Skeletal muscle tissue (tissue), 4 donors: ENCODE measurements around the gene ANKRD30A. TPM values are rescaled to one million over a fixed set of nuclear protein-coding genes. Genes with fewer than 3 reads are reported as not detected.
"Not testable (repeated sequence)": the region's sequence is repeated elsewhere in the genome, so short reads cannot be mapped to it uniquely, and the experiment has no call there.

Experiments
- H3K27ac ChIP-seq: one replicate; pipeline ENCODE4 v1.7.0; 2013; ENCODE audit warnings: mild to moderate bottlenecking, low read depth, low read length, inconsistent platforms
- H3K27me3 ChIP-seq, 3 donors: one replicate each; pipeline ENCODE4 v1.7.0; 2013; ENCODE audit warnings: low read length in 3 of 3; ENCODE audit not compliant: control insufficient read depth in 3 of 3, insufficient read depth in 3 of 3
- H3K36me3 ChIP-seq, 3 donors: one replicate each; pipeline ENCODE4 v1.7.0; 2013; ENCODE audit warnings: low read length in 3 of 3; ENCODE audit not compliant: control insufficient read depth in 3 of 3, insufficient read depth in 3 of 3
- H3K4me1 ChIP-seq, 3 donors: one replicate each; pipeline ENCODE4 v1.7.0; 2013; ENCODE audit warnings: low read length in 3 of 3, mild to moderate bottlenecking in 3 of 3; ENCODE audit not compliant: control insufficient read depth in 3 of 3, insufficient read depth in 3 of 3
- H3K4me3 ChIP-seq, 3 donors: one replicate each; pipeline ENCODE4 v1.7.0; 2013; ENCODE audit warnings: low read length in 3 of 3
- H3K9ac ChIP-seq, 3 donors: one replicate each; pipeline ENCODE4 v1.7.0; 2013; ENCODE audit warnings: low read length in 3 of 3, mild to moderate bottlenecking in 3 of 3, moderate library complexity in 2 of 3, low read depth in 1 of 3
- H3K9me3 ChIP-seq, 3 donors: one replicate each; pipeline ENCODE4 v1.7.0; 2013; ENCODE audit warnings: low read length in 3 of 3; ENCODE audit not compliant: control insufficient read depth in 3 of 3
- total RNA-seq: library from RNA; depleted of rRNA; stranded (reverse); fragments of >200 nt; gene quantifications from one replicate; pipeline ENCODE4 v1.2.3, GENCODE V29; 2014
- donor health status: Osteomylitis.

Gene ANKRD30A, protein sequence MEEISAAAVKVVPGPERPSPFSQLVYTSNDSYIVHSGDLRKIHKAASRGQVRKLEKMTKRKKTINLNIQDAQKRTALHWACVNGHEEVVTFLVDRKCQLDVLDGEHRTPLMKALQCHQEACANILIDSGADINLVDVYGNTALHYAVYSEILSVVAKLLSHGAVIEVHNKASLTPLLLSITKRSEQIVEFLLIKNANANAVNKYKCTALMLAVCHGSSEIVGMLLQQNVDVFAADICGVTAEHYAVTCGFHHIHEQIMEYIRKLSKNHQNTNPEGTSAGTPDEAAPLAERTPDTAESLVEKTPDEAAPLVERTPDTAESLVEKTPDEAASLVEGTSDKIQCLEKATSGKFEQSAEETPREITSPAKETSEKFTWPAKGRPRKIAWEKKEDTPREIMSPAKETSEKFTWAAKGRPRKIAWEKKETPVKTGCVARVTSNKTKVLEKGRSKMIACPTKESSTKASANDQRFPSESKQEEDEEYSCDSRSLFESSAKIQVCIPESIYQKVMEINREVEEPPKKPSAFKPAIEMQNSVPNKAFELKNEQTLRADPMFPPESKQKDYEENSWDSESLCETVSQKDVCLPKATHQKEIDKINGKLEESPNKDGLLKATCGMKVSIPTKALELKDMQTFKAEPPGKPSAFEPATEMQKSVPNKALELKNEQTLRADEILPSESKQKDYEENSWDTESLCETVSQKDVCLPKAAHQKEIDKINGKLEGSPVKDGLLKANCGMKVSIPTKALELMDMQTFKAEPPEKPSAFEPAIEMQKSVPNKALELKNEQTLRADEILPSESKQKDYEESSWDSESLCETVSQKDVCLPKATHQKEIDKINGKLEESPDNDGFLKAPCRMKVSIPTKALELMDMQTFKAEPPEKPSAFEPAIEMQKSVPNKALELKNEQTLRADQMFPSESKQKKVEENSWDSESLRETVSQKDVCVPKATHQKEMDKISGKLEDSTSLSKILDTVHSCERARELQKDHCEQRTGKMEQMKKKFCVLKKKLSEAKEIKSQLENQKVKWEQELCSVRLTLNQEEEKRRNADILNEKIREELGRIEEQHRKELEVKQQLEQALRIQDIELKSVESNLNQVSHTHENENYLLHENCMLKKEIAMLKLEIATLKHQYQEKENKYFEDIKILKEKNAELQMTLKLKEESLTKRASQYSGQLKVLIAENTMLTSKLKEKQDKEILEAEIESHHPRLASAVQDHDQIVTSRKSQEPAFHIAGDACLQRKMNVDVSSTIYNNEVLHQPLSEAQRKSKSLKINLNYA (N-terminal part only)
- total RNA-seq: not detected

DNA sequence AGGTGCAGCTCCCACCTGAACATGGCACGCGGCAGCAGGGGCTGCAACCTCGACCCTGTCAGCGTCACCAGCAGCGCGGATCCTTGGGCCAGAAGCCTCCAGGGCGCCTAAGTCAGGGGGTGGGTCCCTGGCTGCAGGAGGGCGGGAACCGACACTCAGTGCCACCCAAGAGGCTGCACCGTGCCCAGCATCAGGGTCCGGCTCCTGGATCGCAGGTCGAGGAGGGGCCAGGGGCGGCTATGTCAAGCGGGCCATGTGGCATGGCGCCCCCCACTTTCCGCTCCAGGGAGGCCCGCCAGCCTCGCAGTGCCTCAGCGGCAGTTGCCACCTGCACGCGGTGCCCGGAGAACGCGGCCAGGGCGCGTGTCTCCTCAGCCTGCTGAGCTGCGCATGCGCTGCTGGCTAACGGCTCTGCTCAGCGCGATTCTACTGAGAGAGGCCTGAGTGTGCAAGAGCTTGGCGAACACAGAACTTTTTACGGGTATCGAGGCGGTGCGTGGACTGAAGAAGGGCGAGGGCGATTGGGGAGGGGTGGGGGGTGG, at the start of gene ANKRD30A:
ANKRD30A (plus strand) TSS at position 408 of the 542 bp plus-strand sequence. CDS start 190 bp downstream, outside the sequence.
- H3K4me3 ChIP-seq: no peak within 1 kb of the TSS
- H3K9ac ChIP-seq: no peak within 1 kb of the TSS
- H3K4me1 ChIP-seq: no peaks in the 10 kb centered on the region
- no peak within 1 kb of the TSS for H3K27ac ChIP-seq
- H3K9me3 ChIP-seq: no peaks in the 10 kb centered on the region
- H3K27me3 ChIP-seq: no peaks in the 10 kb centered on the region
- no peaks in the 10 kb centered on the region for H3K36me3 ChIP-seq

DNA sequence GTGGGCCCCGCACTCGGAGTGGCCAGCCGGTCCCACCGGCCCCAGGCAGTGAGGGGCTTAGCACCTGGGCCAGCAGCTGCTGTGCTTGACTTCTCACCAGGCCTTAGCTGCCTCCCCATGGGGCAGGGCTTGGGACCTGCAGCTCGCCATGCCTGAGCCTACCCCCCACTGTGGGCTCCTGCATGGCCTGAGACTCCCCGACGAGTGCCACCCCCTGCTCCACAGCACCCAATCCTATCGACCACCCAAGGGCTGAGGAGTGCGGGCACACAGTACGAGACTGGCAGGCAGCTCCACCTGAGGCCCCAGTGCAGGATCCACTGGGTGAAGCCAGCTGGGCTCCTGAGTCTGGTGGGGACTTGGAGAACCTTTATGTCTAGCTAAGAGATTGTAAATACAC, 49.3 kb upstream of the ANKRD30A start:
- H3K4me1 ChIP-seq, H3K4me3 ChIP-seq, H3K36me3 ChIP-seq, H3K9me3 ChIP-seq, H3K27ac ChIP-seq, H3K9ac ChIP-seq, H3K27me3 ChIP-seq: not testable (repeated sequence)

DNA sequence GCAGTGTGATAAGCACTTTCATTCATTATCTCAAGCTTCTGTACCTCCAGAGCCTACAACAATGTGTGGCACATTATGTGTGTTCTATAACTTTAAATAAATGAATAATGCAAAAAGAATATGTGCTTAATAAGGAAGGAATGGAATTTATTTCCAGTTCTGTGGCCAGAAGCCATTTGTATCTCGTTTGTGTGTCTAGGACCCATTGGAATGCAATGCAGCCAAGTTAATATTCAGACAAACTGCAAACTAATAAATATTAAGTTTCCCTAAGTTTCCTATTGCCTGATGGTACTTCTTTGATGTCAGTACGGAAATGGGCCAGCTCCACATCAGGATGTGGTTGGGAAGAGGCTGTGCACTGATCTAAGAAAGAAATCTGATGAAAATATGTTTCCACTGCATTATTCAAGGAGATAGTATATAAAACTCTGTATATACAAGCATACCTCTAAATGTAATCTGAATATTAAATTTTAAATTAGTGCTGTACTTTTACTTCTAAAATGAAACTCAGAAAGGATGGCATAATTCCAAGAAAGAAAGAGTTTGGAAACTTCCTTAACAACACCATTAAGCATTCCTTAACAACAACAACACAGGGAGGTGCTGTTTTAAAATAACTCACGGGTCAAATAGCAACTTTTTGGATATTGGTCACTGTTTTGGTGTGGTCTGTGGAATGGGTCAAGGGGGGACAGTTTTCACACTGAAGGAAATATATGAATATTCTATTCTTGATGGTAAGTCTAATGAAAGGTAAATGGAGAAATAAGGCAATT, 29.4 kb upstream of the ANKRD30A start:
- H3K9ac ChIP-seq: no peak overlapping the region
- no peak overlapping the region for H3K27ac ChIP-seq
- H3K36me3 ChIP-seq: no peaks in the 10 kb centered on the region
- H3K9me3 ChIP-seq: no peaks in the 10 kb centered on the region
- no peak overlapping the region for H3K4me3 ChIP-seq
- H3K27me3 ChIP-seq: no peaks in the 10 kb centered on the region
- no peaks in the 10 kb centered on the region for H3K4me1 ChIP-seq

DNA sequence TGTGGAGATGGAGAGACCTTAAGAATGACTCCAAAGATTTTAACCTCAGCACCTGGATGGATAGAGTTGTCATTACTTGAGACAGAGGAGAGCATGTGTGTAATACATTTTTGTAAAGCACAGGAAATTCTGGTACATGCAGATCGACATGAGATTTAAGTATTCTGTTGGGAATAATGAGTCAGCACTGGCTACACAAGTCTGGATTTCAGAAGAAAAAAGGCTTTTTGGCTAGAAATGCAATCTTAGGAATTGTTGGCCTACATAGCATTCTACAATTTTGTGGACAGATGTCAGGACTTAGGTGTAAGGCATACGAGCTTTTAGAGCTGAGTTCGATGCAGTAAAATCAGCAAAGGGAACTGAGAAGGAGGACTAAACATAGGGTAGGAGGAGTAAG, 24.1 kb upstream of the ANKRD30A start:
- H3K27ac ChIP-seq: no peak overlapping the region
- H3K9ac ChIP-seq: no peak overlapping the region
- no peaks in the 10 kb centered on the region for H3K27me3 ChIP-seq
- no peaks in the 10 kb centered on the region for H3K36me3 ChIP-seq
- no peaks in the 10 kb centered on the region for H3K9me3 ChIP-seq
- no peaks in the 10 kb centered on the region for H3K4me1 ChIP-seq
- no peak overlapping the region for H3K4me3 ChIP-seq

DNA sequence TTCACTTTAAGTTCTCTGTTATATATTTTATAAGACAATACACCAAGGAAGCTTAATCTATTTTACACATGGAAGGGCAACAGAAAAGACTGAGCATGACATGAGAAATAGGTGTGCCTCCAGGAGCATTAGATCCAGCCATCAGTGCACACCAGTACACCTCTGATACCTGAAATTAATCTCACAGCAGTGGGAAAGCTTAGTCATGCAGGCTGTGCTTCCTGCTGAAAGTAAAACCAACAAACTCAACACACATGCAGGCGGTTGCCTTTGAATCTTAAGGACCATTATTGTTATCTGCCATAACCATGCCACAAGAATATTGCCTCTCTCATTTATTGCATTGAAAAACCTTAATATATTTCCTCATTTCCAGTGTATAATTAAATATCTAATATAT, 16.4 kb upstream of the ANKRD30A start:
- Histone ChIP-seq H3K27ac (no peak overlapping the region), H3K36me3 (no peaks in the 10 kb centered on the region), H3K27me3 (no peaks in the 10 kb centered on the region), H3K4me3 (no peak overlapping the region), H3K9ac (no peak overlapping the region), H3K4me1 (no peaks in the 10 kb centered on the region), H3K9me3 (no peaks in the 10 kb centered on the region)

DNA sequence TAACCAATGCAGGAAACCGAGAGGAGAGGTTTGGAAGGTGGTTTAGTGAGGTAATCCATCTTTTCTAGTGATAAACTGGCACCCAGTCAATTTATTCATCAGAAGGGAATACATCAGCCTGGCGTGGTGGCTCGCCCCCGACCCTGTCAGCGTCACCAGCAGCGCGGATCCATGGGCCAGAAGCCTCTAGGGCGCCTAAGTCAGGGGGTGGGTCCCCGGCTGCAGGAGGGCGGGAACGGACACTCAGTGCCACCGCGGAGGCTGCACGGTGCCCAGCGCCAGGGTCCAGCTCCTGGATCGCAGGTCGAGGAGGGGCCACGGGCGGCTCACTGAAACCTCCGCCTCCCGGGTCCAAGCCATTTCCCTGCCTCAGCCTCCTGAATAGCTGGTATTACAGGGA, 866 bp upstream of the ANKRD30A start:
- Histone ChIP-seq H3K4me3 (no peak overlapping the region), H3K36me3 (no peaks in the 10 kb centered on the region), H3K4me1 (no peaks in the 10 kb centered on the region), H3K9ac (no peak overlapping the region), H3K27me3 (no peaks in the 10 kb centered on the region), H3K27ac (no peak overlapping the region), H3K9me3 (no peaks in the 10 kb centered on the region)

DNA sequence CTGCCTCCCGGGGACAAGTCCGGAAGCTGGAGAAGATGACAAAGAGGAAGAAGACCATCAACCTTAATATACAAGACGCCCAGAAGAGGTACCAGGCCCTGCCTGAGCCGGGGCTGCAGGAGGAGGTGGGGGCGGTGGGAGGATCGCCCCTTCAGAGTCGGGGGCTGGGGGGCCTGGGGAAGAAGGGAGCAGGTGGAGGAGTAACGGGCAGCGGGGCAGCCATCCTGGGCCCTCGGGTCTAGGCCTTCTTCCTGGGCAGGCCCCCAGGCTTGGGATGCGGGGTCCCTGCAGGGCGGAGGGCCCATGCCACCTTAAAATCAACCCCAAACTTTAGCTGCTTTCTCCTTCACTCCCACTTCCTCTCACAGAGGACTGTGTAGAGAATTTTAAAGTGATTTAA, 523 bp downstream of the ANKRD30A start:
- Histone ChIP-seq H3K9ac (no peak overlapping the region), H3K27me3 (no peaks in the 10 kb centered on the region), H3K9me3 (no peaks in the 10 kb centered on the region), H3K27ac (no peak overlapping the region), H3K4me1 (no peaks in the 10 kb centered on the region), H3K36me3 (no peaks in the 10 kb centered on the region), H3K4me3 (no peak overlapping the region)

DNA sequence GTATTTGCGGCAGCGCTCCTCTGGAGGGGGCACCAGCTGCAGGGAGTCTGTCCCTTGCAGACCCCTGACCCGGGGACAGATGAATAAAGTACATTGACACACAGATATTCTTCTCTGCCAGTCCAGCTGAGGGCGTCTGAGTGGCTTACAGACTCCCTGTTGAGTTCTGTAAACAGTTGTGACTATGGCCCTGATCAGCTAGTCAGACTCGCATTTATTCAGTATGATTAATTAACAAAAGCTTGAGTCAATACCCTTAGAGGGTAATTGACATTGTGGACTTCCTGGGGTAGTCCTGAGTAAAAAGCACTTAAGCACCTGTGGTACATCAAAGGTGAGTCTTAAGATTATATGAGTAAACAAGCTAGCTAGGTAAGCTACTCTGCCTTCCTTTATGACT, 21.0 kb downstream of the ANKRD30A start:
- H3K27me3 ChIP-seq: no peaks in the 10 kb centered on the region
- no peaks in the 10 kb centered on the region for H3K9me3 ChIP-seq
- H3K27ac ChIP-seq: no peak overlapping the region
- no peaks in the 10 kb centered on the region for H3K36me3 ChIP-seq
- H3K4me3 ChIP-seq: no peak overlapping the region
- no peaks in the 10 kb centered on the region for H3K4me1 ChIP-seq
- no peak overlapping the region for H3K9ac ChIP-seq

DNA sequence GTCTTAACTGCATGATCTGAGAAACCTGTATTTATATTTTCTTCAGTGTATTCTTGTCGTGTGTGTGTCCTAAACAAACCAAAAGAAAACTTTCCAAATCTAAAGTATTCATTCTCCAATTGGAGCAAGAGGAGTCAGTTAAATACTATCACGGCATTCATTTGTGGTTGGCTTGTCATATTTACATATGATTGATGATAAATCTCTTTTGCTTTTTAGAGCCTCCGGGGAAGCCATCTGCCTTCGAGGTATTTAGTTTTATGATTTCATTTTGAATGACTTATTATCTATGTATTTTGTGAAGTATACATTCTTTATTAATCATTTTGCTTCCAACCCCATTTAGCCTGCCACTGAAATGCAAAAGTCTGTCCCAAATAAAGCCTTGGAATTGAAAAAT, 37.0 kb downstream of the ANKRD30A start:
- H3K27ac ChIP-seq, H3K4me3 ChIP-seq, H3K9ac ChIP-seq, H3K4me1 ChIP-seq, H3K36me3 ChIP-seq, H3K27me3 ChIP-seq, H3K9me3 ChIP-seq: not testable (repeated sequence)
